ENCODE data around the gene LAMA1.

DNA sequence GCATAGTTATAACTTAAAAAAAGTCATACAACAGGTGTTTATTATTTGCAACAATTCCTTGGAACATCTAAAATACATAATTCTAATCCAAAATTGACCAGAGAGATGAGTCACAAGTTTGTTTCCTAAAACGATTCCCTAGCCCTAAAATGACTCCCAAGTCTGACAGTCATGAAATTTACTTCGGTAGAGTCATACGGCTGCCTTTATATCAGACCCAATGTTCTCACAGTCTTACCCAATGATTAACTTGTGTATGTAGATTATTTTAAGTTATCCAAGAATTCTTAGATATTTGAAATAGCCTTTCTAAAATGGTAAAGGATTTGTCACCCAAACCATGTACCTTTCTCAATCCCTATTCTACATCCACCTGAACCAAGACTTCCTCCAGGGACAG is 174.9 kb downstream of the LAMA1 start:
- TF ChIP-seq PAX5 (IDR thresholded peaks at IDR 0.05; ENCODE audit: insufficient read depth, low read length, severe bottlenecking) = no peak
- TF ChIP-seq POLR2A (IDR thresholded peaks at IDR 0.05; ENCODE audit: low read depth, low read length) = no peak
- TF ChIP-seq POLR2AphosphoS5 (IDR thresholded peaks at IDR 0.05; ENCODE audit: low read depth, low read length) = no peak
- no peak for TF ChIP-seq TAF1 (IDR thresholded peaks at IDR 0.05; ENCODE audit: low read depth, low read length)
- no peak for TF ChIP-seq SPI1 (IDR thresholded peaks at IDR 0.05; ENCODE audit: low read depth, low read length)
- no peak for TF ChIP-seq POU2F2 (IDR thresholded peaks at IDR 0.05; ENCODE audit: low read depth, low read length)

Measured in GM12891 (cell line).